Hepatocyte (in vitro differentiated cells): ENCODE measurements around the gene TP63.

Experiments used
- CTCF ChIP-seq: fragments of 200-600 bp; sonication (generic); IDR thresholded peaks from 2 replicates; pipeline ENCODE4 v1.5.1; 2016; ENCODE audit warnings: antibody characterized with exemption, mild to moderate bottlenecking; ENCODE audit not compliant: poor library complexity
- EZH2 ChIP-seq: fragments of 200-600 bp; sonication (generic); IDR thresholded peaks from 2 replicates; pipeline ENCODE4 v1.6.1; 2016; ENCODE audit warnings: antibody characterized with exemption, mild to moderate bottlenecking, borderline replicate concordance
- EZH2phosphoT487 ChIP-seq: fragments of 200-600 bp; sonication (generic); IDR thresholded peaks from one replicate; pipeline ENCODE4 v1.6.1; 2018; ENCODE audit warnings: antibody characterized with exemption, mild to moderate bottlenecking, low read depth, moderate library complexity; ENCODE audit not compliant: unreplicated experiment, severe bottlenecking

DNA sequence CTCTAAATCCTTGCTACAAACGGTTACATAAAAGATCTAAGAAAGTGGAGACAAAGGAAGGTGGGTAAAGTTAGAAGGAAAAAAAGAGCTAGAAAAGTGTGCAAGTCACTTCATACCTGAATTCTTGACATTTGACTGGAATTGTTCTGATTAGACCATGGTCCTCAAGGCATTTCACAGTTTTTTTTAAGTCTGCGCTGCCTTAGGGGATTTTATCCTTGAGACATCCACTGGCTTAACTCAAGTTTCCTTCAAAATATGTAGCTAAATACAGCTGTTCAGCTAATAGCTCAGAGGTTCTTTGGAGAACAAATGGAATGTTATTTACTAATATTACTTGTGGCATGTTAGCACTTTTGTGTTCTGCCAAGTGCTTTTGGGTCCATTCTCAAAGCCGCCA lies 236.9 kb downstream of the TP63 start:
- TF ChIP-seq CTCF (no peak), EZH2 (no peak), EZH2phosphoT487 (no peak)
